ENCODE data around the gene SBF1.

DNA sequence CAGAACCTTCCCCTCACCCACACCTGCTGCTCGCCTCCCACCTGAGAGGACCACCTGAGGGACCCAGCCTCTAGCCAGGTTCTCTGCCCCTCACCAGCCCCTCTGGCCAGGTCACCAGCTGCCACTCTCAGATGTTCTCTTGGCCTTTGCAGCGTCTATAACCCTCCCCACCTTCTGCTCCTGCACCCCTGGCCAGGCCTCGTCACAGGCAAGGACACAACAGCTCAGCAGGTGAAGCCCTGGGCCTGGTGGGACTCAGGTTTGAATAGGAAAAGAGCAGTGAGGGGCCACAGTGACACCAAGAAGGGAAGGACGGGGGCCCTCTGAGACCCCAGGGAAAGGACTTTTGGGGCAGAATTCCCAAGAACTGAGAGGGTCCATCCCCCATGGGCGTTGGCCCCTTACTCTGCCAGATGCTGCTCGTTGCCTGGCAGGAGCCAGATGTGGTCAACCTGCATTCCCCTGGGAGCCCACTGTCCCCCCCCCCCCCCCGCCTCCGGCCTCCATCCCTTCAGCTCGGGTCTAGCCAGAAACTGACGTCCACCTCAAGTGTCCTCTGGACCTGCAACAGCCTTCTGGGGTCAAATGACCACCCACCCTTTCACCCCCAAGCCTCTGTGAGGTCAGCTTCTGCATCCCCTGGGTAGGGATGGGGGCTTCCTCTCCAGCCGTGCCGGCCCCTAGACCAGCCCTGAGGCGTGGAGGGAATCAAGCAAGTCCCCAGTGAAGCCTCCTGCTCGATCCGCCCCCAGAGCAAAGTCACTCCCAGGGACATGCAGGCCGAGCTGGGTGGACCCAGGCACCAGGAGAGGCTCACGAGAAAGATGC lies 28.7 kb downstream of the SBF1 start:
- TF ChIP-seq, protein P1, sequence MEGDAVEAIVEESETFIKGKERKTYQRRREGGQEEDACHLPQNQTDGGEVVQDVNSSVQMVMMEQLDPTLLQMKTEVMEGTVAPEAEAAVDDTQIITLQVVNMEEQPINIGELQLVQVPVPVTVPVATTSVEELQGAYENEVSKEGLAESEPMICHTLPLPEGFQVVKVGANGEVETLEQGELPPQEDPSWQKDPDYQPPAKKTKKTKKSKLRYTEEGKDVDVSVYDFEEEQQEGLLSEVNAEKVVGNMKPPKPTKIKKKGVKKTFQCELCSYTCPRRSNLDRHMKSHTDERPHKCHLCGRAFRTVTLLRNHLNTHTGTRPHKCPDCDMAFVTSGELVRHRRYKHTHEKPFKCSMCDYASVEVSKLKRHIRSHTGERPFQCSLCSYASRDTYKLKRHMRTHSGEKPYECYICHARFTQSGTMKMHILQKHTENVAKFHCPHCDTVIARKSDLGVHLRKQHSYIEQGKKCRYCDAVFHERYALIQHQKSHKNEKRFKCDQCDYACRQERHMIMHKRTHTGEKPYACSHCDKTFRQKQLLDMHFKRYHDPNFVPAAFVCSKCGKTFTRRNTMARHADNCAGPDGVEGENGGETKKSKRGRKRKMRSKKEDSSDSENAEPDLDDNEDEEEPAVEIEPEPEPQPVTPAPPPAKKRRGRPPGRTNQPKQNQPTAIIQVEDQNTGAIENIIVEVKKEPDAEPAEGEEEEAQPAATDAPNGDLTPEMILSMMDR (IDR thresholded peaks at IDR 0.05) = no peak
- no peak for TF ChIP-seq POLR2A (IDR thresholded peaks at IDR 0.05)
- no peak for TF ChIP-seq EP300 (IDR thresholded peaks at IDR 0.05)
- no peak for TF ChIP-seq POLR2AphosphoS5 (IDR thresholded peaks at IDR 0.05)
